H1 (cell line): ENCODE measurements around the gene SPACA4. TPM values are rescaled to one million over a fixed set of nuclear protein-coding genes. Genes with fewer than 3 reads are reported as not detected.

ENCODE experiments used
- BACH1 ChIP-seq: IDR thresholded peaks from 2 replicates; pipeline ENCODE4 v1.6.1; 2012; ENCODE audit warnings: low read length, improper control_type of control experiment
- BRCA1 ChIP-seq: IDR thresholded peaks from 2 replicates; pipeline ENCODE4 v1.6.1; 2012; ENCODE audit warnings: low read depth, low read length, improper control_type of control experiment
- CHD2 ChIP-seq: IDR thresholded peaks from 2 replicates; pipeline ENCODE4 v1.6.1; 2012; ENCODE audit warnings: low read length, improper control_type of control experiment
- HDAC2 ChIP-seq, 2 experiments: fragments of 300-600 bp in 1 of 2; sonication (generic) in 1 of 2; IDR thresholded peaks; 2 replicates each; pipeline ENCODE4 v1.6.1; 2011 to 2012; ENCODE audit warnings: low read depth in 2 of 2, low read length in 2 of 2, mild to moderate bottlenecking in 2 of 2, moderate library complexity in 2 of 2, borderline replicate concordance in 1 of 2, inconsistent platforms in 1 of 2
- POLR2AphosphoS5 ChIP-seq: IDR thresholded peaks from 2 replicates; pipeline ENCODE4 v1.6.1; 2011; ENCODE audit warnings: low read depth, low read length
- RBBP5 ChIP-seq: IDR thresholded peaks from 2 replicates; pipeline ENCODE4 v1.7.1; 2012; ENCODE audit warnings: low read depth, mild to moderate bottlenecking, inconsistent platforms, low read length, moderate library complexity, borderline replicate concordance
- SIN3A ChIP-seq, 2 experiments: IDR thresholded peaks in 1 of 2; conservative IDR thresholded peaks in 1 of 2; 2 replicates each; pipeline ENCODE4 v1.6.1; 2011 to 2012; ENCODE audit warnings: low read length in 2 of 2, improper control_type of control experiment in 1 of 2, low read depth in 1 of 2, mild to moderate bottlenecking in 1 of 2
- SIX5 ChIP-seq: IDR thresholded peaks from 2 replicates; pipeline ENCODE4 v1.6.1; 2011; ENCODE audit warnings: mild to moderate bottlenecking, low read depth, low read length
- SP1 ChIP-seq: IDR thresholded peaks from 2 replicates; pipeline ENCODE4 v1.6.1; 2011; ENCODE audit warnings: low read depth, low read length
- YY1 ChIP-seq: IDR thresholded peaks from 2 replicates; pipeline ENCODE4 v1.6.1; 2011; ENCODE audit warnings: low read depth, mild to moderate bottlenecking, low read length
- polyA plus RNA-seq, 7 experiments: library from polyadenylated mRNA; depleted of rRNA in 3 of 7; stranded (reverse) in 5 of 7; unstranded in 2 of 7; fragments of >200 nt in 5 of 7; fragments of 200-250 nt in 2 of 7; gene quantifications; 1 replicate in 5 of 7; 2 replicates in 1 of 7; 4 replicates in 1 of 7; pipeline versions ENCODE4 v1.2.1 to v1.2.3, GENCODE V29; 2011 to 2013; ENCODE audit warnings: missing spikeins in 2 of 7, mixed read lengths in 2 of 7
- total RNA-seq: library from RNA; stranded (reverse); fragmentation: NEBNext Ultra II Directional; extraction: Animal tissue kit (Norgen Biotek cat#: 25700); gene quantifications from 2 replicates; pipeline ENCODE4 v1.2.1, GENCODE V29; 2021
- TF ChIP-seq, protein P1 (sequence below): fragments of 300-600 bp; sonication (generic); IDR thresholded peaks from 2 replicates; pipeline ENCODE4 v1.7.1; 2012; ENCODE audit warnings: low read length, moderate library complexity, mild to moderate bottlenecking, inconsistent platforms; ENCODE audit not compliant: insufficient replicate concordance

SPACA4 gene
- total and polyA plus RNA-seq, 2 of the 8 experiments (the other 6 are each of a cell fraction or from before 2014, with no cell fraction given), result not detected

DNA sequence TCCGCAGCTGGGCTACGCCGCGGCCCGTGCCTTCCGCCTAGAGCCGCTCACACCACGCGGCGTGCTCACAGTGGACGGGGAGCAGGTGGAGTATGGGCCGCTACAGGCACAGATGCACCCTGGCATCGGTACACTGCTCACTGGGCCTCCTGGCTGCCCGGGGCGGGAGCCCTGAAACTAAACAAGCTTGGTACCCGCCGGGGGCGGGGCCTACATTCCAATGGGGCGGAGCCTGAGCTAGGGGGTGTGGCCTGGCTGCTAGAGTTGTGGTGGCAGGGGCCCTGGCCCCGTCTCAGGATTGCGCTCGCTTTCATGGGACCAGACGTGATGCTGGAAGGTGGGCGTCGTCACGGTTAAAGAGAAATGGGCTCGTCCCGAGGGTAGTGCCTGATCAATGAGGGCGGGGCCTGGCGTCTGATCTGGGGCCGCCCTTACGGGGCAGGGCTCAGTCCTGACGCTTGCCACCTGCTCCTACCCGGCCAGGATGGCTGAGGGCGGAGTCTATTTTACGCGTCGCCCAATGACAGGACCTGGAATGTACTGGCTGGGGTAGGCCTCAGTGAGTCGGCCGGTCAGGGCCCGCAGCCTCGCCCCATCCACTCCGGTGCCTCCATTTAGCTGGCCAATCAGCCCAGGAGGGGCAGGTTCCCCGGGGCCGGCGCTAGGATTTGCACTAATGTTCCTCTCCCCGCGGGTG lies 23.2 kb downstream of the SPACA4 start (continued):
- TF ChIP-seq POLR2AphosphoS5, result peak; percentile 74
- no peak; a peak in 1 of 4 replicates for TF ChIP-seq HDAC2 (IDR thresholded peaks at IDR 0.05; ENCODE audit: borderline replicate concordance in 1 of 2, low read depth in 2 of 2, low read length in 2 of 2)
- peak; percentile 25; the same call in 1 of the 2 replicates for TF ChIP-seq CHD2
- TF ChIP-seq, protein P1, sequence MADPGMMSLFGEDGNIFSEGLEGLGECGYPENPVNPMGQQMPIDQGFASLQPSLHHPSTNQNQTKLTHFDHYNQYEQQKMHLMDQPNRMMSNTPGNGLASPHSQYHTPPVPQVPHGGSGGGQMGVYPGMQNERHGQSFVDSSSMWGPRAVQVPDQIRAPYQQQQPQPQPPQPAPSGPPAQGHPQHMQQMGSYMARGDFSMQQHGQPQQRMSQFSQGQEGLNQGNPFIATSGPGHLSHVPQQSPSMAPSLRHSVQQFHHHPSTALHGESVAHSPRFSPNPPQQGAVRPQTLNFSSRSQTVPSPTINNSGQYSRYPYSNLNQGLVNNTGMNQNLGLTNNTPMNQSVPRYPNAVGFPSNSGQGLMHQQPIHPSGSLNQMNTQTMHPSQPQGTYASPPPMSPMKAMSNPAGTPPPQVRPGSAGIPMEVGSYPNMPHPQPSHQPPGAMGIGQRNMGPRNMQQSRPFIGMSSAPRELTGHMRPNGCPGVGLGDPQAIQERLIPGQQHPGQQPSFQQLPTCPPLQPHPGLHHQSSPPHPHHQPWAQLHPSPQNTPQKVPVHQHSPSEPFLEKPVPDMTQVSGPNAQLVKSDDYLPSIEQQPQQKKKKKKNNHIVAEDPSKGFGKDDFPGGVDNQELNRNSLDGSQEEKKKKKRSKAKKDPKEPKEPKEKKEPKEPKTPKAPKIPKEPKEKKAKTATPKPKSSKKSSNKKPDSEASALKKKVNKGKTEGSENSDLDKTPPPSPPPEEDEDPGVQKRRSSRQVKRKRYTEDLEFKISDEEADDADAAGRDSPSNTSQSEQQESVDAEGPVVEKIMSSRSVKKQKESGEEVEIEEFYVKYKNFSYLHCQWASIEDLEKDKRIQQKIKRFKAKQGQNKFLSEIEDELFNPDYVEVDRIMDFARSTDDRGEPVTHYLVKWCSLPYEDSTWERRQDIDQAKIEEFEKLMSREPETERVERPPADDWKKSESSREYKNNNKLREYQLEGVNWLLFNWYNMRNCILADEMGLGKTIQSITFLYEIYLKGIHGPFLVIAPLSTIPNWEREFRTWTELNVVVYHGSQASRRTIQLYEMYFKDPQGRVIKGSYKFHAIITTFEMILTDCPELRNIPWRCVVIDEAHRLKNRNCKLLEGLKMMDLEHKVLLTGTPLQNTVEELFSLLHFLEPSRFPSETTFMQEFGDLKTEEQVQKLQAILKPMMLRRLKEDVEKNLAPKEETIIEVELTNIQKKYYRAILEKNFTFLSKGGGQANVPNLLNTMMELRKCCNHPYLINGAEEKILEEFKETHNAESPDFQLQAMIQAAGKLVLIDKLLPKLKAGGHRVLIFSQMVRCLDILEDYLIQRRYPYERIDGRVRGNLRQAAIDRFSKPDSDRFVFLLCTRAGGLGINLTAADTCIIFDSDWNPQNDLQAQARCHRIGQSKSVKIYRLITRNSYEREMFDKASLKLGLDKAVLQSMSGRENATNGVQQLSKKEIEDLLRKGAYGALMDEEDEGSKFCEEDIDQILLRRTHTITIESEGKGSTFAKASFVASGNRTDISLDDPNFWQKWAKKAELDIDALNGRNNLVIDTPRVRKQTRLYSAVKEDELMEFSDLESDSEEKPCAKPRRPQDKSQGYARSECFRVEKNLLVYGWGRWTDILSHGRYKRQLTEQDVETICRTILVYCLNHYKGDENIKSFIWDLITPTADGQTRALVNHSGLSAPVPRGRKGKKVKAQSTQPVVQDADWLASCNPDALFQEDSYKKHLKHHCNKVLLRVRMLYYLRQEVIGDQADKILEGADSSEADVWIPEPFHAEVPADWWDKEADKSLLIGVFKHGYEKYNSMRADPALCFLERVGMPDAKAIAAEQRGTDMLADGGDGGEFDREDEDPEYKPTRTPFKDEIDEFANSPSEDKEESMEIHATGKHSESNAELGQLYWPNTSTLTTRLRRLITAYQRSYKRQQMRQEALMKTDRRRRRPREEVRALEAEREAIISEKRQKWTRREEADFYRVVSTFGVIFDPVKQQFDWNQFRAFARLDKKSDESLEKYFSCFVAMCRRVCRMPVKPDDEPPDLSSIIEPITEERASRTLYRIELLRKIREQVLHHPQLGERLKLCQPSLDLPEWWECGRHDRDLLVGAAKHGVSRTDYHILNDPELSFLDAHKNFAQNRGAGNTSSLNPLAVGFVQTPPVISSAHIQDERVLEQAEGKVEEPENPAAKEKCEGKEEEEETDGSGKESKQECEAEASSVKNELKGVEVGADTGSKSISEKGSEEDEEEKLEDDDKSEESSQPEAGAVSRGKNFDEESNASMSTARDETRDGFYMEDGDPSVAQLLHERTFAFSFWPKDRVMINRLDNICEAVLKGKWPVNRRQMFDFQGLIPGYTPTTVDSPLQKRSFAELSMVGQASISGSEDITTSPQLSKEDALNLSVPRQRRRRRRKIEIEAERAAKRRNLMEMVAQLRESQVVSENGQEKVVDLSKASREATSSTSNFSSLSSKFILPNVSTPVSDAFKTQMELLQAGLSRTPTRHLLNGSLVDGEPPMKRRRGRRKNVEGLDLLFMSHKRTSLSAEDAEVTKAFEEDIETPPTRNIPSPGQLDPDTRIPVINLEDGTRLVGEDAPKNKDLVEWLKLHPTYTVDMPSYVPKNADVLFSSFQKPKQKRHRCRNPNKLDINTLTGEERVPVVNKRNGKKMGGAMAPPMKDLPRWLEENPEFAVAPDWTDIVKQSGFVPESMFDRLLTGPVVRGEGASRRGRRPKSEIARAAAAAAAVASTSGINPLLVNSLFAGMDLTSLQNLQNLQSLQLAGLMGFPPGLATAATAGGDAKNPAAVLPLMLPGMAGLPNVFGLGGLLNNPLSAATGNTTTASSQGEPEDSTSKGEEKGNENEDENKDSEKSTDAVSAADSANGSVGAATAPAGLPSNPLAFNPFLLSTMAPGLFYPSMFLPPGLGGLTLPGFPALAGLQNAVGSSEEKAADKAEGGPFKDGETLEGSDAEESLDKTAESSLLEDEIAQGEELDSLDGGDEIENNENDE, result no peak
- no peak for TF ChIP-seq YY1
- TF ChIP-seq BACH1, result no peak
- no peak for TF ChIP-seq SIX5
- TF ChIP-seq BRCA1, result no peak
- no peak for TF ChIP-seq SIN3A (conservative IDR thresholded peaks at IDR 0.05 in 1 of 2, IDR thresholded peaks at IDR 0.05 in 1 of 2; ENCODE audit: low read depth in 1 of 2, low read length in 2 of 2)
- TF ChIP-seq RBBP5, result no peak
- TF ChIP-seq SP1, result peak; percentile 26; the same call in 1 of the 2 replicates
